NCI-H1436 treated with DMSO at 0.1 percent for 48 hours (cell line): ENCODE measurements around the gene NOL4L.
"Not testable (repeated sequence)": the region's sequence is repeated elsewhere in the genome, so short reads cannot be mapped to it uniquely, and the experiment has no call there.

Source experiments
- DNase-seq: peaks from one replicate; lab custom pipeline; 2025; lab: John Stamatoyannopoulos, UW

Gene NOL4L

DNA sequence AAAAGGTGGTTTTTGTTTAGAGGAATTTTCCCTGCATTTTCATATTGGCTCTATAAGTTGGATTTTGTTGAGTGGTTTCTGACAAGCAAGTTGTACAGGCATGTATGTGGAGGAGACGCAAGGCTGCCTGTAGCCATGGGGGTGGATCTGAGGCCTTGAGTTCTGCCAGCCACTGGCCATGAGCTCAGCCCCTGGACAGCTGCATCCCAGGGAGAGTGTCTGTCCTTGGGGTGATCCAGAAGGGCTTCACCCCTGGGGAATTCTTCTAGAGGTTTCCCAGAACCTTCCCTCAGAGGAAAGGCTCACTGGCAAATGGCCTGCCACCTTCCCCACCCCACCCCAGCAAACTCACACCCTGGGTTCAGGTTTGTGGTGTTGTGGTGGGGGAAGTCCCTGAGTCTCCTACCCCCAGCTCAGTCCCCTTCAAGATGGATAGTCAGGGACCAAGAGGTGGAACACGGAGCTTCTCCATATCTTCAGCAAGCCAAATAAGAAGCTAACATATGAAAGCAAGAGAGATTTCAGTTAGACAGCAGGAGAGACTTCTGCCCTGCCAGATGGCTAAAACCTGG is 11.6 kb upstream of the NOL4L start:
- no peak for DNase-seq

DNA sequence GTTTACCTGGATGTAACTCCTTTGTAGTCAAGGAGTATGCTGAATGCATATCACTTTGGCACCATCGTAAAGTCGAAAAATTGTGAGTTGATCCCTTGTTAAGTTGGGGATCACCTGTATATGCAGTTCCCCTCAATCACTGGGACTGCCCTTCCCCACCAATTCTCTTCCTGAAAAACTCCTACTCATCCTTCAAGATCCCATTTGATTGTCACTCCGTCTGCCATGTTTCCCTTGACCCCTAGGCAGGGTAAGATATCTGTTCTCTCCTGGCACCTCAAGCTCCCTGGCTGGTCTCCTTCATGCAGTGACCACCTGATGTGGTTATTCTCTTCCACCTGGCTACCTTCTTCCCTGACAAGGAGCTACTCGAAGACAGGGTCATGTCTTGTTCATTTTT is 10.0 kb upstream of the NOL4L start:
- no peak for DNase-seq

DNA sequence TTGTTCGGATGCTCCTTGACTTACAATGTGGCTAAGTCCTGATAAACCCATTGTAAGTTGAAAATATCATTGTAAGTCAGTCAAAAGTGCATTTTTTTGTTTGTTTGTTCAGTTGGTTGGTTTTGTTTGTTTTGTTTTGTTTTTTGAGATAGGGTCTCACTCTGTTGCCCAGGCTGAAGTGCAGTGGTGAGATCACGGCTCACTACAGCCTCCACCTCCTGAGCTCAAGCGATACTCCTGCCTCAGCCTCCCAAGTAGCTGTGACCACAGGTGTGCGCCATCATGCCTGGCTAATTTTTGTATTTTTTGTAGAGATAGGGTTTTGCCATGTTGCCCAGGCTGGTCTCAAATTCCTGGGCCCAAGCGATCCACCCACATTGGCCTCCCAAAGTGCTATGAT is 9.5 kb upstream of the NOL4L start:
- DNase-seq, result not testable (repeated sequence)

DNA sequence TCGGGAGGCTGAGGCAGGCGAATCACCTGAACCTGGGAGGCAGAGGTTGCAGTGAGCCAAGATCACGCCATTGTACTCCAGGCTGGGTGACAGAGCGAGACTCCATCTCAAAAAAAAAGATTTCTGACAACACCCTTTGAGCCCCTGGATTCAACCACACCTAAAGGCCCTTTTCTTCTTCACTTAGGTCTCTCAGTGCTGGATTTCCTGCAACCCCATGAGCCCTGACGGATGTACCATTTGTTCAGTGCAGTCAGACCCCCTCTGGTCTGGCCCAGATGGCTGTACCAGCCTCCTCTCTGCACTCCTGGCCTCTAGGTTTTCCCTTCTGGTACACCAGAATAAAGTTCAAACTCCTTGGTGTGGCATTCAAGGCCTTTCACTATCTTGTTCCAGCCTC is 9.1 kb upstream of the NOL4L start:
- no peak for DNase-seq

DNA sequence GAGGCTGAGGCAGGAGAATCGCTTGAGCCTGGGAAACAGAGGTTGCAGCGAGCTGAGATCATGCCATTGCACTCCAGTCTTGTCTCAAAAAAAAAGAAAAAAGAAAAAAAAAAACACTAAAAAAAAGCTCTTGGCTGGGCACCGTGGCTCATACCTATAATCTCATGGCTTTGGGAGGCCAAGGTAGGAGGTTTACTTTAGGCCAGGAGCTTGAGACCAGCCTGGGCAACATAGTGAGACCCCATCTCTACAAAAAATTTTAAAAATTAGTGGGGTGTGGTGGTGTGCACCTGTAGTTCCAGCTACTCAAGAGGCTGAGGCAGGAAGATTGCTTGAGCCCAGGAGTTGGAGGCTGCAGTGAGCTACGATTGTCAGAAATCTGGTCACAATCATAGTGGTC is 7.5 kb upstream of the NOL4L start:
- DNase-seq, result not testable (repeated sequence)

DNA sequence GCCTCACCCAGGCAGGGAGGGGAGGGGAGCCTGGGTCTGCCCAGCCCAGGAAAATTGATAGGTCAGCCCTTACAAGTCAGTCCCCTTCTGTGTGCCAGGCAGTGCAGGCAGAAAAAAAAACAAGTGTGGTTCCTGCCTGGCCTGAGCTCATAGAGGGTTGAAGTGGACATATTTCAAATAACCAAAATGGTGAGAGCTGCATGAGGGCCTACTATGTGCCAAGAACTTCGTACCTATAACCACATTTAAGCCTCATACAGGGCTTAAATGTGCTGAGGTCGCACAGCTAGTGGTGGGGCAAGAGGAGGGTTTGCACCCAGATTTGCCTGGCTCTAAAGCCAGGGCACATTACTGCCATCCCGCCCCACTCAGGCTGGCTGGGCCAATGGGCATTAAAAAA is 6.9 kb upstream of the NOL4L start:
- DNase-seq, result no peak

DNA sequence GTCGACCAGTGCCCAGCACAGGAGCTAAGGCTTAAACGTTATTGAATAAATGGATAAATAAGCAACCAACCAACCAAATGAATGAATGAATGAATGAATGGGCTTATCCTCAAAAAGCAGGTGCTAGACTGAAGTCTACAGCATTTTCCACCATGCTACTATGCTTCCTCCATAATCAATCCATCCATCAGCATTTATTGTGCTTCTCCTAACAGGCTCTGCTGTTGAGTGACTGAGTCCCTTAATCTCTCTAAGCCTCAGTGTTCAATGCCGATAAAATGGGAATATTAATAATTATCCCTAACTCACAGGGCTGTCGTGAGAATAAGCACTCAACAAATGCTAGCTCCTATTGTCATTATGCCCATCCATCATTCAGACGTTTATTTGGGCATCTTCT is 4.6 kb upstream of the NOL4L start:
- DNase-seq, result no peak

DNA sequence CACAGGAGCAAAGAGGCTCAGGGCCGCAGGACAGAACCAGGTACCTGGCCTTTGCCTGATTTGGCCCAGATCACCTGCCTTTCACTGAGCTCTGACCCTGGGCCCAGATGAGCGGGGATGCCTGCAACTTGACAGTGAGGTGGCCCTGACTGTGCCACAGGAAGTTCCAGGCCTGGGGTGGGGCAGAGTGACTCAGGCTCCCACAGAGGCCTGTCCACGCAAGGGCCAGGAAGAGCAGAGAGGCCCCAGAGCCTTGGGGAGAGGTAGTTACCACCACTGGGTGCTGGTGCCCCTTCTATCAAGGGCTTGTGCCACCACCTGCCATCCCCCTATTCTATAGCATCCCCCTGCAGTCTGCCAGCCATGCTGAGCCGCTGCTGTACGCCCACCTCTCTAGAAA is 4.1 kb upstream of the NOL4L start:
- no peak for DNase-seq

DNA sequence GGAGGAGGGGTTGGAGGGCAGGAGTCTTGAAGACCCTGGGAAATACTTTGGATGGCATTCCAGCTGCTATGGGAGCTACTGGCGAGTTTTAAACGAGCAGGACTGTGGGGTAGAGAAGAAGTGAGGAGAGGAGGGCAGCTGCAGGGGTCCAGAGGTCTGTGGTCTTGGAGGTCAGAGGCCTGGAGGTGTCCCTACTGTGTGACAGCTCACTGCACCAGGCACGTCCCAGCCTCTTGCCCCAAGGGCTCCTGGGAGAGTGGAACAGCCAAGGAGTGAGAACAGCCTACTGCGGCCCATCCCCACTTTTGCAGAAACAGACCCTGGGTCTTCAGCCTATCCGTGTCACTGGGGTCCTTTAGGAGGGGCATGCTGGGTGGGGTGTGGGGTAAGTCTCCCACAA is 2.9 kb upstream of the NOL4L start:
- no peak for DNase-seq

DNA sequence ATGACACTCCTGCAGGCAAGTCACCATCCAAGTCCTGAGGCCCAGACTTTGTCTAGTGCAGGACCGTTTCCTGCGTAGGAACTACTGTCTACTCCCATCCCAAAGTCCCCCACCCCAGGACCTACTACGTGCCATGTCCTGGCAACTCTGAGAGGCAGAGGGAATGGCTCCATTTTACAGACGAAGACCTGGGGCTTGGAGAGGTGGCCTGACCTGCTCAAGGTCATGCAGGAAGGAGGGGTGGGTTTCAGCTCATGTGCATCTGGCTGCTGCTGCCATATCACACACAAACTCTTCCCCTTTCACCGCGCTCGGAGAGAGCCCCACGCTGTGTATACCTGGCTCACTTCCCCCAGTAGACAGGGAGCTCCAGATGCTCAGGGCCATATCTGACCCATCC is 1.2 kb upstream of the NOL4L start:
- no peak for DNase-seq

DNA sequence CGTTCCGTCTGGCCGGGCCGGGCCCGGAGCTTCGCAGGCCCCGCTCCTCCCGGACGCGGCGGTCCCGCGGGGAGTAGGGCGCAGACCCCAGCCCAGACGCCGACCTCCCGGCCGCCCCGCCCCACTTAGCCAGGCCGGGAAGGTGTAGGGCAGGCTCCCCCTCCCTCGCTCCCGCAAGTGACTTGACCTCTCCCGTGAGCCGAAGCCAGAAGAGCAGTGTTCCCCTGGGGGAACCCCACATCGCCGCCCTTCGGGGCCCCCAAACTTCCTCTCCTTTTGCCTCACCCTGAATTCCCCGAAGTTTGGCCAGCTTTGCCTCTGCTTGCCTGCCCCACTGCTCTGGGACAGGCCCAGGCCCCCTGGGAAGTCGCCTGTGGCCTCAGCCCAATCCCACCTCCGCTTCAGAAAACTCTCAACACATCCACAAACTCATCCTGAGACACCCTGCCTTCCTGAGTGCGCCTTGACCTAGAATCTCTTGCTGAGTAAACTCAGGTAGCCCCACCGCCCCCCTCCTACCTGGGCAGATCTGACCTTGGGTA is 524 bp upstream of the NOL4L start:
- DNase-seq, result no peak

DNA sequence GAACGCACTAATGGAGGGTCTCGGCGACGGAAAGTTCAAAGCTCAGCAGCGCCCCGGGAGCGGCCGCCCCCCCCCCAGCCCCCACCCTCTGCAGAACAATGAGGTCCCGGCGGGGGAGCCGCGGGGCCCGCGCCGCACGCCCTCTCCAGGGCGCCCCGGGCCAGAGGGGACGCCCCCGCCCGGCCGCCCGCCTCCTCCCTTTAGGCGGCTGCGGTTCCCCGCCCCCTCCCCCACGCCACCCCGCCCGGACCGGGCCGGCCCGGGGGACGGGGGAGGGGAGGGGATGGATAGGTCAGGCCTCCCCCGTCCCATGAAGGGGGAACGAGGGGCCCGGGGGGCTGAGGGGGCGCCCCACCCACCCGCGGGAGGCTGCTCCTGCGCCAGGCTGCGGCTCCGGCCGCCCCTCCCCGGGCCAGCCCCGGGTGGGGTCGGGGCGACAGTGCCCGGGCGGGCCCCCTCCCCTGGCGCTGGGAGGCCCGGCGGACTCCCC is 1.5 kb downstream of the NOL4L start:
- DNase-seq, result no peak

DNA sequence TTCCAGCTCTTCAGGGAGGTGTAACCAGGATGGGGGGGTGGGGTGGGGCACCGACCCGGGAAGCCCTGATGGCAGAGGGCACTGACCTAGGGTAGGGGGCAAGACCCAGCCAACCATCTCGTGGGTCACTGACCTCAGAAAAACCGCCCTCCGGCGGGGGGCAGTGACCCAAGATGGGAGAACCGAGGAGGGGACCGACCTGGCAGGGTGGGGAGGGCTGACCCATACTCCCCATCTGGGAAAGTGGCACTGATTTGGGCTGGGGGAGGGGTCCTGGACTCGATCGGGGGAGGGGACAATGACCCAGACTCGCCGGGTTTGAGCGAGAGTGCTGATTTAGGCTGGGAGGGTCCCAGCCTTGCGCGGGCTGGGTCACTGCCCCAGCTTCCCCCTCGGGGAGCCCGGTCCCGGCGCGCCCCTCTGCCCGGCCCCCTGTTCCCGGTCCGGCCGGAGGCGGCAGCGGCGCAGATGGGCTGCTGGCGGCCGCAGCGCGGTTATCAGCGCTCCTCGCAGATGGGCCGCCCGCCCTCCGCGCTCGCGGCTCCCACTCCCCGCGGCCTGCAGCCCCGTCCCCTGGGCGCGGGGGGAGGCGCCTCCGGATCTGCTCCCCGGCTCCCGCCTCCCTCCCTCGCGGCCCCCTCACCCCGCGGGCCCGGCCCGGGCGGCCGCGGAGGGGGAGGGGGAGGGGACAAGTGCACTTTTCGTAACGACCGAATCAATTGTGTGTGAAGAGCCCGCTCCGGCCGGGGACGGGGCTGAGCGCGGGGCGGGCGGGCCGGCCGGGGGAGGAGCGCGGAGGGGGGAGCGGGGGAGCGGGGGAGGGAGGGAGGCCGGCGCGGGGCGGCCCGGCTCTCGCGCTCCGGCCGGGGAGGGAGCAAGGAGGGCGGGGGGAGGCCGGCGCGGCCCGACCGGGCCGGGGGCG is 2.2 kb downstream of the NOL4L start:
- no peak for DNase-seq

DNA sequence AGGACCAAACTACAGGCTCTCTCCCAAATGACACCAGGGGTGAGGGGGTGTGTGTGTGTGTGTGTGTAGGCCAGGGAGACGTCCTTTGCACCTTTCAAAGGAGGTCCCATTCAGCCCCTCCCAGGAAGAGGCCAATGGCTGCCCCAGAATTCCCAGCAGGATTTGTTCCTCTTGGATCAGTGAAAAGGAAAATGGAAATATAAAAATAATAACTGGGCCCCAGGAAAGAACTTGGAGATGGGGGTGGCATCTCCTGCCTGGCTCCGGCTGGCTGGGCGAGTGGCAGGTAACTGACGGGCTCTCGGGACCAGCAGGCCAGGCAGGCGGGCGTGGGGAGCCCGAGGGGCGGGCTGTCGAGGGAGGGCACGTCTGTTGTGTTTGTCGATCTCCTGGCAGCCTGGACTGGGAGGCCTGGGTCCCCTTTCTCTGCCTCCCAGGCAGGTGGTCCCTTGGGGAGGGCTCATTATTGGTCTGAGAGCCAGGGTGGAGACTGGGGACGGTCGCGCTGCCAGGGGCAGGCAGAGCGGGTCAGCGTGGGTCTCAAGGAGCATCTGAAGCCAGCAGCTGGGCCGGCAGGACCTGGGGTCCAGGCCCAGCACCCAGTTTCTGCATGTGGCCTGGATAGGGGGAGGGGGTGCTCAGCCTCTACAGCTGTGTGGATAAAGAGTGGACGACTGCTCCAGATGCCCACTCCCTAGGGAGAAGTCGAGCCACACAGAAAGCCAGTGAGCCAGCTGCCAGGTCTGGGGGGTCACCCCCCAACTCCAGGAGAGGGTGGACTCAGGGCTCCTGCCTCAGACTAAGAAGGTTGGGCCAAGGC is 3.1 kb downstream of the NOL4L start:
- no peak for DNase-seq

DNA sequence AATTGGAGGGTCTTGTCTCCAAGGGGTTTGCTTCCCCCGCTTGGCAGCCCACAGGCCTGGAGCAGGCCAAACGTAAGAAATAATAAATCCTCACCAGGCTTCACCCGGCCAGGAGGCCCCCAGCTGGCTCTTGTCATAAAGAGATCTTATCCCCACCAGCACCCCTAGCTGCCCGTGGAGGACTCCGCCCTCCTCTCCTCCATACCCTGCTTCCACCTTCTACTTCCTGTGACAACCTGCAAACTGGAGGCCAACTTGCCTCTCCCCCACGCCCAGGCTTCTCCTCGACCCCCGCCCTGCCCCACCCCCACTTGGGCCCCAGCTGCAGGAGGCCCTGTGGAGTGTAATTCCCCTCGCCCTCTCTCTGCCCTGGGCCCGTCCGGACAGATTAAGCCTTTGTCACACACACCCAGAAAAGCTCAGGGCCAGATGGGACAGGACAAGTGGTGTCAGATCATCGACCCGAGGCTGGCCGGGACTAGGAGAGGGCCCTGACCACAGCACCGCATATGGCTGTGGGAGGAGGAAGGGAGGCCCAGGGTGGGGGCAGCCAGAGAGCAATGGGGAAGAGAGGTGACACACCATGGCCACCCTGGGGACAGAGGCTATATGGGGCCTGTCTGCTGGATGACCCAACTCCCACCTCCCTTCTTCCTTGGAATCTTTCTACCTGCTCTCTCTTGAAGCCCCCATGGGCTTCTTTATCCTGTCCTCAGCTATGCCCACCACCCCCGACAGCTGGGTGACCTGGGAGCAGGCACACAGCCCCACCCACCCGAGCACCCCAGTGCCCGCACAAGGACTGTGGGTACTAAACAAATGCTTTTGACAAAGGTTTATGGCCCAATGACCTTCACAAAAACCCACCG is 3.9 kb downstream of the NOL4L start:
- DNase-seq, result no peak

DNA sequence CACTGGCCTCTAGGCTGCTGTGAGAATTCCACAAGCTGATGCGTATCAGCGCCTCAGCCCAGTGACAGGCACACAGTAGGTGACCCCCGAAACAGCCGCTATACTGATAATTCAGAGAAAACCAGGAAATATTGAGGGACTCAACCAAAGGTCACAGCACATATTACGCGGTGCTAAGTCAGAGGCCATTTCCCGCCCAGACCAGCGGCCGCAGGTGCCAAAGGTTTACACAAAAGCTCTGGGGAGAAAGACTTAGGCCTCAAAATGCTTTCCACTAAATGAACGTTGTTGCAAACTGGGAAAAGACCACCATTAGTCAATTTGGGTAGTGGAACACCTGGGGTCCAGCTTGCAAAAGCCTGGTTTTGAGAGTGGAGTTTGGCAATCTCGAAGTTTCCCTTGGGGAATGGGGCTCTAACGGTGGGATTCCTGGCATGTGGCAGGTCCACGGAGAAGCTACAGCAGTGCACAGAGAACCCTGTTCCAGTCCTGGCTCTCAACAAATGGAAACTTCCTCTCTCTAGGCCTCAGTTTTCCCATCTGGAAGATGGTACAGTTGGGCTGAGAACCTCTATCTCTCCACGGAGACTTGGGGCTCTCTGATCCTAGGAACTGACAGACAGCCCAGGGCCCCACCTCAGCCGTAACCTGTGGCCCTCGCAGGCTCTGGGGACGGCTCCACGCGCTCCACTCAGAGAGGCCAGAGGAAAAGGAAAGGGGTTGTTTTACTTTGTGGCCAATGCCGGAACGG is 4.7 kb downstream of the NOL4L start:
- DNase-seq, result no peak

DNA sequence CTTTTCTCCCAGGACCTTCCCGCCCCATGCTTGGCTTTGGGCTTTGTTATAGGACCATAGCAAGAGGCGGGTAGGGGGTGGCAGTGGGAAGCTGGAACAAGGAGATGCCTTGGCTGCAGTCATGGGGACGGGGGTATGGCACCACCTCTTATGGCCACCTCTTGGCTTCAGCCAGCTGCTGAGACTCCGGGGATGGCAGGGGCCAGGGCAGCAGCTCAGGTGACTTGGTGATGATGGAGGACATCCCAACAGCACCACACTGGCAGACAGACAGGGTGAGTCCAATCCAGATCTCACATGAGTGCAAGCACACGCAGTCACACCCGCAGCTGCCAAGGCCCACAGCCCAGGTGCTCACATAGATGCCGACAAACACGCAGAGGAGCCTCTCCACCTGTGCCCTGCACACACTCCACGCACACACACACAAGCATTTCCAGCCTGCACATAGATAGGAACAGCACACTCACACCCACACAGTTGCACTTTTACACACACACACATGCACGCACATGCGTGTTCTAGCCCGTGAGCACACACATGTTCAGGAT is 6.2 kb downstream of the NOL4L start:
- DNase-seq, result no peak

DNA sequence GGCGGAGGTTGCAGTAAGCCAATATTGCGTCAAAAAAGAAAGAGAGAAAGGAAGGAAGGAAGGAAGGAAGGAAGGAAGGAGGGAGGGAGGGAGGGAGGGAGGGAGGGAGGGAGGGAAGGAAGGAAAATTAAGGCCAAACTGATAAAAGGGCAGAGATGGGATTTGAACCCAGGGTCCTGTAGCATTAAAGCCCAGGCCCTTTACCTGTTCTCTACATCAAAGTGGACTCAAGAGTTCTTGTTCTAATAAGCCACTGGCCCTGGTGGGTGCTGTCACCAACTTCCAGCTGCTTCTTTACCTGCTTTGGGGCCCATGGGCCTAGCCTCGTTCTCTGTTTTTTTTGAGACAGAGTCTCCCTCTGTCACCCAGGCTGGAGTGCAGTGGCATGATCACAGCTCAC is 7.1 kb downstream of the NOL4L start:
- not testable (repeated sequence) for DNase-seq

DNA sequence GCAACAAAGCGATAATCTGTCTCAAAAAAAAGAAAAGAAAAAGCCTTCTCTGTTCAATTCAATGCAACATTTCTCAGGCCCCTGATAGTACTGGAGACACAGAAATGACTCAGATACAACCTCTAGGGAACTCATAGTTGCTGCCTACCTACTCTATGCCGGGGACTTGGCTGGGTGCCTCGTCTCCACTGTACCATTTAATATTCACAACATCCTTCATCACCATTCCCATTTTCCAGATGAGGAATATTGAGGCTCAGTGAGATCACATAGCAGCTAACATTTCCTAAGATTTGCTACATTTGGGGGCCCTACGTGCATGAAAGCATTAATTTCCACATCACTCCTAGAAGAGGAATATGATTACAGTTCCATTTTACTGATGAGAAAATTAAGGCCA is 7.5 kb downstream of the NOL4L start:
- no peak for DNase-seq

DNA sequence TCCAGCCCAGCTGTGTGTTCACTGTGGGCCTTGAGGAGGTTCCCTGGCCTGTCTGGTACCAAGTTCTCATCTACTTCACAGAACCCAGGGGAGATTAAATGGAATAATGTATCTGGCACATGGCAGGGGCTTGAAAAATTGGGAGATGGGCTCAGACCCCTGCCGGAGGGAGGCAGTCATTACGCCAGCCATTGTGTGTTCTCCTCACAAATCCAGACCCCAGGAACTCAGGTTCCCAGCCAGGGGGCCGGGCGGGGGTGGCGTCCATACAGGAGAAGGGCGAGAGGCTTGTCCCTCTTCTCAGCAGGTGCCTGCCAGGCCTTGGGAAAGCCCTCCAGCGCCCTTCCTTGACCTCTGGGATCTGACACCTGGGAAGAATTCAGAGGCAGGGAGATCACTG is 8.1 kb downstream of the NOL4L start:
- DNase-seq, result no peak
